ENCODE results near the gene RPS25.
"Not testable (repeated sequence)": the region's sequence is repeated elsewhere in the genome, so short reads cannot be mapped to it uniquely, and the experiment has no call there.

RPS25 gene

DNA sequence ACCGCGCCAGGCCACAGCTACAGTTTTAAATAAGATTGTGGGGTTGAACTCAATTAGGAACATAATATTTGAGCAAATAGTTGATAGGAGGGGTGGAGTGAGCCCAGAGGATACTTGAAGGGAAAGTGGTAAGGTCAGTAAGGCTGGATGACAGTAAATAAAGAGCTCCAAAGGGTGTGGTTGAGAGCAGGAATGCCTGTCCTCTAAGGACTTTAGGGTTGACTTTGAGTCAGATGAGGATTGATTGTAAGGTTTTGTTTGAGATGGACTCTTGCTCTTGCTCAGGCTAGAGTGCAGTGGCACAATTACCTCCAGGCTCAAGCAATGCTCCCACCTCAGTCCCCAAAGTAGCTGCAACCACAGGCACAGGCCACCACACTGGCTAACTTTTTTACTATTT lies 44.2 kb downstream of the RPS25 start:
- Histone ChIP-seq H3K36me3 (no peaks in the 10 kb centered on the region), H3K9me3 (ENCODE audit: severe bottlenecking) (peaks cover 3% of the 10 kb centered on the region), H3K27me3 (ENCODE audit: insufficient read depth, low read depth, severe bottlenecking) (no peaks in the 10 kb centered on the region), H3K4me3 (ENCODE audit: low read depth, low read length) (no peak overlapping the region), H3K27ac (no peak overlapping the region)
- TF ChIP-seq, protein P1, sequence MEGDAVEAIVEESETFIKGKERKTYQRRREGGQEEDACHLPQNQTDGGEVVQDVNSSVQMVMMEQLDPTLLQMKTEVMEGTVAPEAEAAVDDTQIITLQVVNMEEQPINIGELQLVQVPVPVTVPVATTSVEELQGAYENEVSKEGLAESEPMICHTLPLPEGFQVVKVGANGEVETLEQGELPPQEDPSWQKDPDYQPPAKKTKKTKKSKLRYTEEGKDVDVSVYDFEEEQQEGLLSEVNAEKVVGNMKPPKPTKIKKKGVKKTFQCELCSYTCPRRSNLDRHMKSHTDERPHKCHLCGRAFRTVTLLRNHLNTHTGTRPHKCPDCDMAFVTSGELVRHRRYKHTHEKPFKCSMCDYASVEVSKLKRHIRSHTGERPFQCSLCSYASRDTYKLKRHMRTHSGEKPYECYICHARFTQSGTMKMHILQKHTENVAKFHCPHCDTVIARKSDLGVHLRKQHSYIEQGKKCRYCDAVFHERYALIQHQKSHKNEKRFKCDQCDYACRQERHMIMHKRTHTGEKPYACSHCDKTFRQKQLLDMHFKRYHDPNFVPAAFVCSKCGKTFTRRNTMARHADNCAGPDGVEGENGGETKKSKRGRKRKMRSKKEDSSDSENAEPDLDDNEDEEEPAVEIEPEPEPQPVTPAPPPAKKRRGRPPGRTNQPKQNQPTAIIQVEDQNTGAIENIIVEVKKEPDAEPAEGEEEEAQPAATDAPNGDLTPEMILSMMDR (IDR thresholded peaks at IDR 0.05; ENCODE audit: low read depth, low read length): no peak
- no peak for DNase-seq

DNA sequence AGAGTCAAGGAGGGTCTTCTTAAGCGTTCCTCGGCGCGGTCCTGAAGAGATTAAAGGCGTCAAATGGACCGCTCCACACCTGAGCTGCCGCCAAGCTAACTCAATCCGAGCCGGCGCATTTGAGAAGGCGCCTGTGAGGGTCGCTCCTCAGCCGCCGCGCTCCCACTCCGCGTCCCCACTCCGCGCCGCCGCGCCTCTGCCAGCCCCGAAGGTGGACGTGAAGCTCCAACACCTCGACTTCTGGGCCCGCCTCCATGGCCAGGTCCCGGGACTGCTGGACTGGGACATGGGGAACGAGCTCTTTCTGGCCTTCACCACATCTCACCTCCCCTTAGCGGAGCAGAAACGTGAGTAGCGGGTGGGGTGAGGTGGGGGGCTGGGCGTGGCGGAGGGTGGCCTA lies 46.5 kb downstream of the RPS25 start, which contains the start of gene FOXR1:
Gene FOXR1, plus strand, starts transcription at position 116 of the 400 bp plus-strand sequence. Its CDS starts 171 bp downstream, at position 287.
- no peak for DNase-seq
- Histone ChIP-seq H3K36me3 (no peaks in the 10 kb centered on the region), H3K27ac (no peak within 1 kb of the TSS), H3K27me3 (ENCODE audit: insufficient read depth, low read depth, severe bottlenecking) (no peaks in the 10 kb centered on the region), H3K4me3 (ENCODE audit: low read depth, low read length) (no peak within 1 kb of the TSS), H3K9me3 (ENCODE audit: severe bottlenecking) (peaks cover 3% of the 10 kb centered on the region)
- TF ChIP-seq, protein P1 (IDR thresholded peaks at IDR 0.05; ENCODE audit: low read depth, low read length): no peak

DNA sequence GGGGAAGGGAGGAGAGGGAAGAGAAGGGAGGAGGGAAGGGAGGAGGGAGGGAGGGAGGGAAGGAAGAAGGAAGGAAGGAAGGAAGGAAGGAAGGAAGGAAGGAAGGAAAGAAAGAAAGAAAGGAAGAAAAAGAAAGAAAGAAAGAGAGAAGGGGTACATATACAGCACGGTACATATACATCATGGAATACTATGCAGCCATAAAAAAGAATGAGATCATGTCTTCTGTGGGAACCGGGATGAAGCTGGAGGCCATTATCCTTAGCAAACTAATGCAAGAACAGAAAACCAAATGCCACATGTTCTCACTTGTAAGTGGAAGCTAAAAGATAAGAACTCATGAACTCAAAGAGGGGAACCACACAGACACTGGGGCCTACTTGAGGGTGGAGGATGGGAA lies 48.6 kb downstream of the RPS25 start:
- H3K27ac ChIP-seq; H3K27me3 ChIP-seq (ENCODE audit: insufficient read depth, low read depth, severe bottlenecking); H3K4me3 ChIP-seq (ENCODE audit: low read depth, low read length); H3K36me3 ChIP-seq; DNase-seq; H3K9me3 ChIP-seq (ENCODE audit: severe bottlenecking): not testable (repeated sequence)
